GM21529 (cell line): ENCODE measurements around the gene IGFN1.
"Not testable (repeated sequence)": the region's sequence is repeated elsewhere in the genome, so short reads cannot be mapped to it uniquely, and the experiment has no call there.

Experiments used
- ATAC-seq: cut with Tn5 transposase; IDR thresholded peaks from one replicate; pipeline ENCODE4 v1.9.1; 2021; ENCODE audit not compliant: unreplicated experiment

The IGFN1 gene

GRCh38 chr1:201216395-201217085 is 25.9 kb downstream of the IGFN1 start:
- ATAC-seq = no peak

GRCh38 chr1:201217146-201217545 is 26.5 kb downstream of the IGFN1 start:
- no peak for ATAC-seq

- no peak for ATAC-seq
Measured at GRCh38 chr1:201217851-201218250, 27.2 kb downstream of the IGFN1 start.

GRCh38 chr1:201218409-201218808 is 27.8 kb downstream of the IGFN1 start:
- no peak for ATAC-seq

GRCh38 chr1:201219481-201220387 is 29.1 kb downstream of the IGFN1 start:
- no peak for ATAC-seq

GRCh38 chr1:201220388-201220715 is 29.7 kb downstream of the IGFN1 start:
- no peak for ATAC-seq

GRCh38 chr1:201221201-201221846 is 30.7 kb downstream of the IGFN1 start:
- no peak for ATAC-seq

- no peak for ATAC-seq
Measured at GRCh38 chr1:201222125-201222524, 31.5 kb downstream of the IGFN1 start.

GRCh38 chr1:201223852-201224665 is 33.4 kb downstream of the IGFN1 start:
- ATAC-seq = no peak

- ATAC-seq = no peak
Measured at GRCh38 chr1:201224666-201225370, 34.2 kb downstream of the IGFN1 start.

GRCh38 chr1:201226178-201226514 is 35.5 kb downstream of the IGFN1 start:
- no peak for ATAC-seq

- no peak for ATAC-seq
Measured at GRCh38 chr1:201226859-201227488, 36.4 kb downstream of the IGFN1 start.

GRCh38 chr1:201228011-201228983 is 37.7 kb downstream of the IGFN1 start:
- ATAC-seq = no peak

GRCh38 chr1:201229095-201229494 is 38.5 kb downstream of the IGFN1 start:
- no peak for ATAC-seq

- ATAC-seq = no peak
Measured at GRCh38 chr1:201229771-201230635, 39.4 kb downstream of the IGFN1 start.

- no peak for ATAC-seq
Measured at GRCh38 chr1:201230676-201231075, 40.1 kb downstream of the IGFN1 start.

GRCh38 chr1:201239646-201240045 is 49.0 kb downstream of the IGFN1 start:
- ATAC-seq = not testable (repeated sequence)

- no peak for ATAC-seq
Measured at GRCh38 chr1:201240171-201240570, 49.5 kb downstream of the IGFN1 start.
